DMS79 treated with DMSO at 0.1 percent for 48 hours (cell line): ENCODE measurements around the gene THSD7A.
"Not testable (repeated sequence)": the region's sequence is repeated elsewhere in the genome, so short reads cannot be mapped to it uniquely, and the experiment has no call there.

Experiments used
- DNase-seq: peaks from one replicate; lab custom pipeline; 2025; lab: John Stamatoyannopoulos, UW

THSD7A gene

GRCh38 chr7:11587048-11587447, 244.9 kb downstream of the THSD7A start:
- no peak for DNase-seq

GRCh38 chr7:11584406-11585031, 247.5 kb downstream of the THSD7A start:
- no peak for DNase-seq

- no peak for DNase-seq
Observed at GRCh38 chr7:11579141-11579540, 252.9 kb downstream of the THSD7A start.

GRCh38 chr7:11576310-11576709, 255.7 kb downstream of the THSD7A start:
- DNase-seq, result no peak

GRCh38 chr7:11573128-11573750, 258.8 kb downstream of the THSD7A start:
- DNase-seq, result no peak

- no peak for DNase-seq
Observed at GRCh38 chr7:11570922-11571550, 261.0 kb downstream of the THSD7A start.

- no peak for DNase-seq
Observed at GRCh38 chr7:11570205-11570604, 261.8 kb downstream of the THSD7A start.

- DNase-seq, result no peak
Observed at GRCh38 chr7:11567571-11567970, 264.4 kb downstream of the THSD7A start.

GRCh38 chr7:11557627-11558026, 274.4 kb downstream of the THSD7A start:
- no peak for DNase-seq

GRCh38 chr7:11552676-11553296, 279.2 kb downstream of the THSD7A start:
- DNase-seq, result no peak

- DNase-seq, result no peak
Observed at GRCh38 chr7:11551470-11551869, 280.5 kb downstream of the THSD7A start.

GRCh38 chr7:11548532-11548931, 283.5 kb downstream of the THSD7A start:
- DNase-seq, result no peak

GRCh38 chr7:11541330-11541729, 290.7 kb downstream of the THSD7A start:
- DNase-seq, result no peak

- no peak for DNase-seq
Observed at GRCh38 chr7:11540271-11540761, 291.7 kb downstream of the THSD7A start.

GRCh38 chr7:11539853-11540252, 292.1 kb downstream of the THSD7A start:
- no peak for DNase-seq

GRCh38 chr7:11538751-11539299, 293.2 kb downstream of the THSD7A start:
- no peak for DNase-seq

- no peak for DNase-seq
Observed at GRCh38 chr7:11533229-11533820, 298.7 kb downstream of the THSD7A start.

- no peak for DNase-seq
Observed at GRCh38 chr7:11529382-11529781, 302.6 kb downstream of the THSD7A start.

GRCh38 chr7:11527707-11528106, 304.3 kb downstream of the THSD7A start:
- no peak for DNase-seq

GRCh38 chr7:11524476-11525397, 307.3 kb downstream of the THSD7A start:
- DNase-seq, result no peak

GRCh38 chr7:11521964-11522499, 310.0 kb downstream of the THSD7A start:
- not testable (repeated sequence) for DNase-seq
